CD4-positive, alpha-beta T cell treated with Interleukin-6 at 100 ng/mL for 8 hours (primary cell): ENCODE measurements around the gene CENPT.
"Not testable (repeated sequence)": the region's sequence is repeated elsewhere in the genome, so short reads cannot be mapped to it uniquely, and the experiment has no call there.

ENCODE experiments used
- DNase-seq: peaks from one replicate; pipeline ENCODE4 v3.0.0-alpha.2; 2020; ENCODE audit warnings: mixed read lengths, low spot score

The CENPT gene

DNA sequence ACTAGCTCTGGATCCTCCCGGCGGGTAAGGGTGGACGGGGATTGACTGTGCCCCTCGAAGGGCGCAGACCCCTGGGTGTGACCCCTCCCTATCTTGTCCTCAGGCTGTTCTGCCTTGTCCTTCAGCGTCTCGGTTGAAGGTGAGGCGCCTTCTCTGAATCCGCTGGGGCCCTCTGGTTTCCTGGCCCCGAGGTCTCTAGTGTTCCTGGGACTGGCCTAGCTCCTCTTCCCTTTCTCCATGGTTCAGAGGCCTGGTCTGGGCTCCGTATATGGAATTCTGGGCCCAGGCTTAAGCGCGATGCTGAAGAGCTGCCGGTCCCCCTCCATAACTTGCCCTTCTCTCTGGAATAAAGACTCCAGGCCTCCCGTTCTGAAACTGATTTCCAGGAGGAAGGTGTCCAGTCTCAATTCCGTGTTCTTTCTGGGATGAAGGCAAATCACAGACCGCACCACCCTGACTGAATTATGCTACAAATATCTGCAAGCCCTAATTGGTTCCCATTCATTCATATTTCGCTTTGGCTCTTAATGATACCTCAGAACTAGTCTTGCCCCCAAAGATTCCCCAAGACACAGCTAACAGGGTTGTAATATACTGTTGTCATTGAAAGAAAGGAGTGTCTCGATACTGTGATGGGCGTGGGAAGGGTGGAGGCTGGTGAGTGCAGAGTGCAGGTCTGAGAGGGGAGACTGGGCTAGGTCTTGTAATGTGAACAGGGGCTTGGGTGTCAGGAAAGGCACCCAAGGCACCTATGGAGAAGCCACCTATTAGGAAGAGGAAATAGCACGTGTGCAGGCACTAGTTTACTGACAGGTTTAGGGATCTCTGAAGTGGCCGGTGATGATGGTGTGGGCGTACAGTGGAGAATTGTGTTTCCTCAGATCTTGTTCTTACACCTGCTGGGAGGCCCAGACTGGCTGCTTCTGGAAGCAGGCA is 26.2 kb upstream of the CENPT start:
- DNase-seq = no peak

DNA sequence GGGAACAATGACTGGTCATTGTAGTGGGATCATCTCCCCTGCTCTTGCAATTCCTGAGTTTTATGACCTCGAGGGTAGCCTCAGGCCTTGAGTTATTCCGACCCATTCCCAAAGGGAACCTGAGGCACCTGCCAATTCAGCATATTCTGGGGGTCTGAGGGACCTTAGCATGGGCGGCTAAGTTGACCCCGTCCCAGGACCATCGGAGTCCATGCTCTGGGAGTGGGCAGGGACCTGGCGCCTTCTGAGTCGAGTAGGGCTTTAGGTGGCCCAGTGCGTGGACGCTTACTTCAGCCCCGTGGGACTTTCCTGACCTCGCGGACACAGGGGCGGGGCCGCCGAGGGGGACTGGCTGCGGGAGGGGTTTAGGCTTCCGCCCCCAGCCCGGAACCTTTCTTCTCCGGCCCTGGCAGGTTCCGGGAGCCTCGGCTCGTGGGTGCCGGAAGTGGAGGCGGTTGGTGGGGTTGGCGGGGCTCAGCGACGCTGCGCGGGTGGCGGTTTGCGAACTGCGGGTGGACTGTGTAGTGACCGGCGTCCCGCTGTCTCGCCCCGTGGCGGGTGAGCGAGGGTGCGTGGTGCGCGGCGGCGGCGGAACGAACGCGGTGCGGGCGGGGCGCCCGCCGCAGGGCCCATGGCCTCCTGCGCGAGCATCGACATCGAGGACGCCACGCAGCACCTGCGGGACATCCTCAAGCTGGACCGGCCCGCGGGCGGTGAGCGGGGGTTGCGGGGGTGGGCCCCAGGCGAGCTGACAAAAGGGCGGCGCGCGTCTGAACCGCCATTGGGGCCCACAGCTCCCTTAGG is 25.3 kb upstream of the CENPT start, which contains the start of gene EDC4:
EDC4 (plus strand) TSS at position 422 of the 804 bp plus-strand sequence; CDS start at position 632, 210 bp downstream.
- DNase-seq = peak; percentile 79

GRCh38 chr16:67872131-67872630 is 24.7 kb upstream of the CENPT start:
- no peak for DNase-seq

- DNase-seq = no peak
Measured at GRCh38 chr16:67871256-67871655, 23.8 kb upstream of the CENPT start.

- no peak for DNase-seq
Measured at GRCh38 chr16:67869653-67870052, 22.2 kb upstream of the CENPT start.

DNA sequence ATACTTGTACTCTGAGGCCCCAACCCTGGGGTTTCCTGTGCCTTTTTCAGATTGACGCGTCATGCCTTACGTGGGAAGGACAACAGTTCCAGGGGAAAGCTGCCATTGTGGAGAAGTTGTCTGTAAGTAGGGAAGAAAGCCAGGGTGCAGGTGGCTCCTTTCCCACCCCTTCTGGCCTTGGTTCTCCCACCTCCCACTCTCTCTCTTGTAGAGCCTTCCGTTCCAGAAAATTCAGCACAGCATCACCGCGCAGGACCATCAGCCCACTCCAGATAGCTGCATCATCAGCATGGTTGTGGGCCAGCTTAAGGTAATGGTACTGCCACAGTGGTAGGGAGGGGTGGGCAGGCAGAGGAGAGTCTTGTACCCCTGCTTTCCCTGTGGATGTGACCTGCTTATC is 20.8 kb upstream of the CENPT start:
- DNase-seq = no peak

DNA sequence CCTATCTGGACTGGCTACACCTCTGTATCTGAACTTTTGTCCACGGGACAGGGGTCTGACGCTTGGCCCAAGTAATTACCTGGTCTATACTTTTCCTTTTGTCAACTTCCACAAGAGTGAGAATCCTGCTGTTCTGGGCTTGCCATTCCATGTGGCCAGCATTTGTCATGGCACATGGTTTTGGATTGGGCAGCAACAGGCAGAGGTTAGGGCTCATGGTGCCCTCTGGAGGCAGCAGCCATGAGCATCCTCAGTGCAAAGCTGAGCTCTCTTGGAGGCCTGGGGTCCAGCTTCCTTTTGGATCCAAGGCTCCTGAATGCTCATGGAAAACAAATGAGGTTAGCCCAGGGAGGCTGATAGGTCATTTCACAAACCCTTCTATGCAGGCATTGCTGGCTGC is 17.8 kb upstream of the CENPT start:
- no peak for DNase-seq

GRCh38 chr16:67864594-67864993 is 17.1 kb upstream of the CENPT start:
- DNase-seq = no peak

GRCh38 chr16:67864044-67864443 is 16.6 kb upstream of the CENPT start:
- DNase-seq = not testable (repeated sequence)

- DNase-seq = no peak
Measured at GRCh38 chr16:67862623-67863583, 15.4 kb upstream of the CENPT start.

GRCh38 chr16:67861877-67862276 is 14.4 kb upstream of the CENPT start:
- no peak for DNase-seq

DNA sequence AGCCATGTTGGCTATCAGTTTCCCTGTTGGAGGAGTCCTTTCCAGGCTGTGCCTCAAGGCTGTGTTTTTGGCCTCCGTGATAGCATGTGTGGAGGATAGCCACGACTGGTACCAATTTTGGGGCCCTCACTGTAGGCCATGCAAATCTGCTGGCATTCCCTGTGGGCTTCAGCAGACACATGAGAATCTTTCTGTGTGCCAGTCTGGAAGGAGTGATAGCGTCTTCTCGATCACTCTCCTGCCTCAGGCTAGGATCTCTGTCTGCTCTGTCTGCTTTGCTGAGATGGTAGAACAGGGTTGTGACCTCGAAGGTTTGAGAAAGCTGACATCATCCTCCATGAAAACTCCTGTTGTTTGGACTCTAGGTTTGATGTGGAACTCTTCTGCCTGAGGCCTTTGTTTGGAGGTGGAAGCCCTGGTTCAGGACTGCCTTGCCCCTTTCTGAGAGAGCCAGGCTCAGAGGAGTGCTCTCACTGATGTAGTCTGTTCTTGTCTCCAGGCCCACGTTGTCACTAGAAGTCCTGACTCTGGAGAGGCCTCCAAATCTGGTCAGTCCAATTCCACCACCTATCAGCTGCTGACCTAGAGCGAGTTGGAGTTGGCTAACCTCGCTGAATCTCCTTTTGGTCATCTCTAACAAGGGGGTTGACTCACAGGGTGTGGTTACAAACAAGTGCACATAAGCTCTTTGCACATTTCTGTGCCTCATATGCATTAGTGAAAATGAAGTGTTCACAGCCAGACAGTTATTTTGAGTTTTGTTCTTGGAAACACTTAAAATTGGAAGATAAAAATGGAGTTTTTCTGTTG is 13.3 kb upstream of the CENPT start:
- no peak for DNase-seq

GRCh38 chr16:67858500-67858899 is 11.0 kb upstream of the CENPT start:
- DNase-seq = no peak

DNA sequence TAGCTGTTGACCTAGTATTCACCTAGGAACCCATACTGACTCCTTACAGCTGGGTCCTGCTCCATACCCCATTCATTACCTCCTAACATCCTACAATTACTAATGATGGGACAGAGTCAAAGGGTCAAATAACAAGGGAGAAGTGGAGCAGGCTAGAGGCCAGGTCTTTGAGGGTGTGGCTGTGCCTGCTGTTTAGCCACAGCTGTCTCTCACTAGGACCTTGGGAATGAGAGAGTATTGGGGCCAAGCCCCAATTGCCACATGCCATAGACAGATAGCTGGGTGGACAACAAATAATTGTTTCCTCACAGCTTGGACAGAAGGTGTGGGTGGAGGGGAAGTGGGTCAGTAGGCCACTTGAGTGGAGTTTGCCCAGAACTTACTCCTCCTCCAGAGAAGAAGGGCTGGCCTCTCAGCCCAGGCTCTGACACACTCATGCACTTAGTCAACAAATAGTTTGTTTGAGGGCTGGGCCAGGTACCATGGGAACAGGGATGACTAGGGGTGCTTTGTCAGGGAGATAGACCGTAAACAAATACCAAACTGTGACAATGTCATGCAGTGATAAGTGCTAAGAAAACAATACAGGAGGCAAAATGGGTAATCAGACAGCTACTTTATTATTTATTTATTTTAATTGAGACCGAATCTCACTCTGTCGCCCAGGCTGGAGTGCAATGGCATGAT is 10.2 kb upstream of the CENPT start:
- DNase-seq = peak; percentile 21

GRCh38 chr16:67856927-67857546 is 9.5 kb upstream of the CENPT start:
- DNase-seq = no peak

- DNase-seq = no peak
Measured at GRCh38 chr16:67855789-67856188, 8.3 kb upstream of the CENPT start.

- DNase-seq = no peak
Measured at GRCh38 chr16:67853670-67854069, 6.2 kb upstream of the CENPT start.

DNA sequence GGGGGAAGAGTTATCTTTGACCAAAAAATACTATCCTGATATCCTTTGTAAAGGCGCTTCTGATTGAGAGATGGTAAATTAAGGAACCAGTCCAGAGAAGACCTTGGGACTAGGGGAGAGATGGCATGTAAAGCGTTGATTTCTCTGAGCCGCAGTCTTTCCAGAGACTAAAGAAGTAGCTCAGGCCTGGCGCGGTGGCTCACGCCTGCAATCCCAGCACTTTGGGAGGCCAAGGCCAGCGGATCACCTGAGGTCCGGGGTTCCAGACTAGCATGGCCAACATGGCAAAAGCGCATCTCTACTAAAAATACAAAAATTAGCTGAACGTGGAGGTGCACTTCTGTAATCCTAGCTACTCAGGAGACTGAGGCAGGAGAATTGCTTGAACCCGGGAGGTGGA is 625 bp upstream of the CENPT start:
- DNase-seq = no peak

DNA sequence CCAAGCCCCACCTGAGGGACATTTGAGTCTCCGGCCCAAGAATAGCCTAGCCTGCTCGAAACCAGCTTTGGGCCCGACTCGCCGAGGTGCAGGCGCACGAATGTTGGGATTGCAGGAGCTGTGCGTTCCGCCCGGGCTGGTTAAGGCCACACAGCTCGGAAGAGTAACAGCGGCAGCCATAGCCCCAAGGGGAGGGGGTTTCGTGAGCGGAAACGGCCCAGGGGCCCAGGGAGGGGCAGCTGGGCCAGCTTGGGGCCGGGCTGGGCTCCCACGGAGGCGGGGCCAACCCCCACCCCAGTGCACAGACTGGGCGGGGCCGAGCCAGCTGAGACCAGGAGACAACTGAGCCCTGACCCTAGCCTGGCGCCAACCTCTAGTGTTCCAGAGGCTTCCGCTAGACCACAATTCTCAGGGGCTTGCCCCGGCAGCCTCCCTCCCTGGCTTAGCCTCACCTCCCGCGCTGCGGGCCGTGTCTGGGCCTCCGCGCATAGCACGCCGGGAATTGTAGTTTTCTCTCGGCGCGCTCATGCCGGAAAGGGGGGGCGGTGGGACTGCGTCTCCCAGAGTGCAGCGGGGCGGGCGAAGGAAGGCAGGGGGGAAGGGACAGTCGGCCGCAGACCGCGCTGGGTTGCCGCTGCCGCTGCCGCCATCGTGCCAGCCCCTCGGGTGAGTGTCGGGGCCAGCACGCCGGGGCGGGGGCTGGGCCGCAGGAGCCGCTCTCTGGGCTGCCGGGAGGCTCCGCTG is 1.0 kb downstream of the CENPT start, which contains the start of gene NUTF2:
NUTF2 (plus strand) TSS at position 614 of the 744 bp plus-strand sequence. CDS start 18,198 bp downstream, outside the sequence.
- peak; percentile 92 for DNase-seq
